SU-DHL-6 (cell line): ENCODE measurements around the gene RIC8B.

ENCODE experiments used
- H2AFZ ChIP-seq: fragments of 200-600 bp; sonication (generic); 2 replicates; pipeline ENCODE4 v1.6.1; 2014; ENCODE audit warnings: low read depth, mild to moderate bottlenecking, moderate library complexity, mixed read lengths, antibody characterized with exemption, low read length; ENCODE audit not compliant: severe bottlenecking
- H3F3A ChIP-seq: fragments of 200-600 bp; shearing (Covaris generic); 2 replicates; pipeline ENCODE4 v1.6.0; 2016; ENCODE audit warnings: antibody characterized with exemption, mild to moderate bottlenecking; ENCODE audit not compliant: insufficient read depth
- H3K27ac ChIP-seq: fragments of 200-600 bp; sonication (generic); 2 replicates; pipeline ENCODE4 v1.5.1; 2016; ENCODE audit warnings: low read depth, mild to moderate bottlenecking, low read length, moderate library complexity, mixed read lengths
- H3K27me3 ChIP-seq: fragments of 200-600 bp; sonication (generic), shearing (Covaris generic); 2 replicates; pipeline ENCODE4 v1.6.0; 2014; ENCODE audit warnings: mild to moderate bottlenecking, low read length
- H3K36me3 ChIP-seq: fragments of 200-600 bp; sonication (generic); 2 replicates; pipeline ENCODE4 v1.6.1; 2014; ENCODE audit warnings: mild to moderate bottlenecking, low read length, mixed read lengths
- H3K4me2 ChIP-seq: fragments of 300-600, 200-600 bp; shearing (Covaris generic), sonication (generic); 2 replicates; pipeline ENCODE4 v1.6.0; 2014; ENCODE audit warnings: low read length, low read depth, mild to moderate bottlenecking; ENCODE audit not compliant: poor library complexity, severe bottlenecking
- H3K4me3 ChIP-seq: fragments of 200-600 bp; sonication (generic); 2 replicates; pipeline ENCODE4 v1.5.1; 2014; ENCODE audit warnings: antibody characterized with exemption, low read length, mild to moderate bottlenecking, mixed read lengths; ENCODE audit not compliant: insufficient read depth, poor library complexity, severe bottlenecking
- H3K79me2 ChIP-seq: fragments of 200-600 bp; sonication (generic); 2 replicates; pipeline ENCODE4 v1.6.1; 2014; ENCODE audit warnings: mild to moderate bottlenecking, low read length, moderate library complexity; ENCODE audit not compliant: insufficient read depth
- H3K9ac ChIP-seq: fragments of 200-600 bp; sonication (generic); 2 replicates; pipeline ENCODE4 v1.7.0; 2014; ENCODE audit warnings: mild to moderate bottlenecking, low read length
- H3K9me2 ChIP-seq: fragments of 200-600 bp; sonication (generic); replicated peaks from 2 replicates; pipeline ENCODE4 v1.6.1; 2014; ENCODE audit warnings: low read length; ENCODE audit not compliant: insufficient read depth
- H3K9me3 ChIP-seq: fragments of 200-600 bp; sonication (generic); 2 replicates; pipeline ENCODE4 v1.6.1; 2014; ENCODE audit warnings: low read length, mixed read lengths; ENCODE audit not compliant: insufficient read depth
- H4K20me1 ChIP-seq: fragments of 200-600 bp; sonication (generic); 2 replicates; pipeline ENCODE4 v1.6.1; 2014; ENCODE audit warnings: low read depth, mild to moderate bottlenecking, antibody characterized with exemption, low read length, moderate library complexity, mixed read lengths
- EZH2phosphoT487 ChIP-seq: fragments of 200-600 bp; sonication (generic), shearing (Covaris generic); conservative IDR thresholded peaks from 2 replicates; pipeline ENCODE4 v1.6.1; 2018; ENCODE audit warnings: mild to moderate bottlenecking, antibody characterized with exemption, low read length, moderate library complexity, mixed read lengths
- TF ChIP-seq, protein P1 (sequence below): fragments of 200-600 bp; sonication (generic); IDR thresholded peaks from one replicate; pipeline ENCODE4 v1.5.1; 2017; ENCODE audit warnings: antibody characterized with exemption, mild to moderate bottlenecking, low read length, moderate library complexity; ENCODE audit not compliant: insufficient read depth, poor library complexity, severe bottlenecking

Gene RIC8B

DNA sequence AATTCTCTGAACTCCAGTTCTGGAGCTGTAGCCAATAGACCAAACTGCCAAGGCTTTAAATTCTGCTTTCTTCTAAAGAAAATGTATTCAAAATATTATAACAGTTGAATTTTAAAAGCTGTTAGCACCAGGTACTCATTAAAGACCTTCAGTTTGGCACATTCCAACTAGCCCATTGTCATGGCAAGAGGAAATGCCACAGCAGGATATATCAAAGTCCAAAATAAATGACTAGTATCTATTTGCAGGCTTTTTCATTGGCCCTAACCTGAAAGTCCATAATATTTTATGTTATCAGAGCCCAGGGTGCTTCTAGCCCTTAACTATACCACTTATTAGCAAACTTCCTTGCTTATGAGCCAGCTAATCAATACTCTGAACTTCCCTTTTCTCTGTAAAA, 3.1 kb upstream of the RIC8B start:
- Histone ChIP-seq H3K9me2 (no peaks in the 10 kb centered on the region), H3K4me2 (no peak overlapping the region), H3K9me3 (no peaks in the 10 kb centered on the region), H3F3A (no peaks in the 10 kb centered on the region), H3K27me3 (no peaks in the 10 kb centered on the region), H2AFZ (no peak overlapping the region), H3K27ac (no peak overlapping the region), H3K79me2 (no peaks in the 10 kb centered on the region), H3K4me3 (no peak overlapping the region), H3K36me3 (no peaks in the 10 kb centered on the region), H4K20me1 (no peaks in the 10 kb centered on the region), H3K9ac (no peak overlapping the region)
- no peak for TF ChIP-seq EZH2phosphoT487
- TF ChIP-seq, protein P1, sequence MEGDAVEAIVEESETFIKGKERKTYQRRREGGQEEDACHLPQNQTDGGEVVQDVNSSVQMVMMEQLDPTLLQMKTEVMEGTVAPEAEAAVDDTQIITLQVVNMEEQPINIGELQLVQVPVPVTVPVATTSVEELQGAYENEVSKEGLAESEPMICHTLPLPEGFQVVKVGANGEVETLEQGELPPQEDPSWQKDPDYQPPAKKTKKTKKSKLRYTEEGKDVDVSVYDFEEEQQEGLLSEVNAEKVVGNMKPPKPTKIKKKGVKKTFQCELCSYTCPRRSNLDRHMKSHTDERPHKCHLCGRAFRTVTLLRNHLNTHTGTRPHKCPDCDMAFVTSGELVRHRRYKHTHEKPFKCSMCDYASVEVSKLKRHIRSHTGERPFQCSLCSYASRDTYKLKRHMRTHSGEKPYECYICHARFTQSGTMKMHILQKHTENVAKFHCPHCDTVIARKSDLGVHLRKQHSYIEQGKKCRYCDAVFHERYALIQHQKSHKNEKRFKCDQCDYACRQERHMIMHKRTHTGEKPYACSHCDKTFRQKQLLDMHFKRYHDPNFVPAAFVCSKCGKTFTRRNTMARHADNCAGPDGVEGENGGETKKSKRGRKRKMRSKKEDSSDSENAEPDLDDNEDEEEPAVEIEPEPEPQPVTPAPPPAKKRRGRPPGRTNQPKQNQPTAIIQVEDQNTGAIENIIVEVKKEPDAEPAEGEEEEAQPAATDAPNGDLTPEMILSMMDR: no peak

DNA sequence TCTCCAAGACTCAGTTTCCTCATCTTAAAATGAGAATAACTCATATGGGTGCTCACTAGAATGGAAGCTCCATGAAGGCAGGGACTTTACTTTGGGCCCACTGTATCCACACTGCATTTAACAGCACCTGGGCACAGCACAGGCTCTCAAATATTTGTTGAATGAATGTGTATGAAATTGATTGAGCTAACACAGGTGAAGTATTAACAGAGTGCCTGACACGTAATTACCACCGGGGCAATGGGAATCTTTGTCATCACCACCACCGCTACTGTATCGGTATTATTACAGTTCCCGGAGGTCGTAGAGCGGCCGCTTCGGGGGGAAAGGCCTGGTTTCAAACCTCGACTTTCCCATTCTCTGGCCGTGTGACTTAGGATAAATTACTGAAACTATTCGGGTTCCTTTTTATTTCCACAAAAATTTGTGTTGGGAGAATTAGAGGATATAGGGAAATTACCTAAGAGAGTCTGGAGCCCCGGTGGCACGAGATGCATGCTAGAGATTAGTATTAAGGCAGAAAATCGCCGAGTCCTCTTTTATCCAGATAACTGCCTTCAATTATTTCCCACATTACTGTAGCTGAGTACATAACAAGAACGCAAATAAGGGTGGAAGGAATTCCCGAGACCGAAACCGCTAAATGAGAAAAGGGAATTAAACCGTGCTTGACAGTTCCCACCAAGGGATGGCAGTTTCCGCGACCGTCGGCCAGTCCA, 1.0 kb upstream of the RIC8B start:
- Histone ChIP-seq H2AFZ (no peak overlapping the region), H3K36me3 (no peaks in the 10 kb centered on the region), H3K79me2 (no peaks in the 10 kb centered on the region), H3K27ac (no peak overlapping the region), H3K4me2 (no peak overlapping the region), H3K4me3 (no peak overlapping the region), H3K27me3 (no peaks in the 10 kb centered on the region), H3K9ac (no peak overlapping the region), H3K9me3 (no peaks in the 10 kb centered on the region), H4K20me1 (no peaks in the 10 kb centered on the region), H3F3A (no peaks in the 10 kb centered on the region), H3K9me2 (no peaks in the 10 kb centered on the region)
- TF ChIP-seq EZH2phosphoT487: no peak
- TF ChIP-seq, protein P1: no peak

DNA sequence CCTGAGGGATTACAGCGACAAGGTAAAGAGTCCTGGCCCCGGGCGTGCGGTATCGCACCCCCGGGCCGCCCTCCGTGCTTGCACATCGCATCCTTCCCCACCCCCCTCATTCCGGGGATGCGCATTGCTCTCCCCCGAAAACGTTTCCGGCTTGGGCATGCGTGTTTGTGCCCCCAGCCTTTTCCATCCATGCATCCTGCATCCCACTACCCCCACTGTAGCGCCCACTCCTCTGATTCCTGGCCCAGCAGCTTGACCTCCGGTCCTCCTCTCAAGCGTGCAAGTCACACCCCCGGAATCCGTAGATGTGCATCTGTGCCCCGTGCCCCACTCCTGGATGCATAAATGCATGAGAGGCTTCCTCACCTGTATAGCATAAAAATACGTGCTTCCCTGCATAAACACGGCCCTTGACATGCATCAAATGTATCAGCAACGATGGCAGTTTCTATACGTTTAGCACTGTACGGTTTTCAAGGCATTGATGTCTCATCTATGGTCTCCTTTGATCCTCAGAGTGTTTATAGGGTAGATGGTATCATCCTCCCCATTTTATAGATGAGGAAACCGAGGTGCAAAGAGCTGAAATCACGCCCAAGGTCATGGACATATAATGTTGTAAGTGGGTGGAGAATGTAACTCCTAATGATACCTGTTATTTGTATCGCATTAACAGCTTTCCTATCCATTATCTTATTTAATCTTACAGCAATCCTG, 484 bp downstream of the RIC8B start:
- Histone ChIP-seq H3K79me2 (no peaks in the 10 kb centered on the region), H3K4me3 (no peak overlapping the region), H4K20me1 (no peaks in the 10 kb centered on the region), H3K9me2 (no peaks in the 10 kb centered on the region), H3K27ac (no peak overlapping the region), H3K27me3 (no peaks in the 10 kb centered on the region), H3K36me3 (no peaks in the 10 kb centered on the region), H2AFZ (no peak overlapping the region), H3K4me2 (peak overlapping the region; percentile 4), H3K9ac (no peak overlapping the region), H3F3A (no peaks in the 10 kb centered on the region), H3K9me3 (no peaks in the 10 kb centered on the region)
- no peak for TF ChIP-seq EZH2phosphoT487
- TF ChIP-seq, protein P1: no peak
